Measurements from ENCODE around the gene MICAL3. TPM values are rescaled to one million over a fixed set of nuclear protein-coding genes. Genes with fewer than 3 reads are reported as not detected.
A peak's percentile ranks its signal among the peaks of the same experiment; 100 is the strongest.

Gene MICAL3
- total and polyA plus RNA-seq, 5 donors = 30.4 to 105 (median 72.5) TPM

GRCh38 chr22:17867160-17867785 is 157.1 kb downstream of the MICAL3 start:
- DNase-seq (peak; percentile 54 to 80 (median 79)), ATAC-seq (peak; percentile 42 to 61)
- WGBS = 41% methylated on average over 9 of the region's 9 CpGs
- peaks cover 2% of the 10 kb centered on the region for H3K4me1 ChIP-seq (ENCODE audit: control insufficient read depth, insufficient read depth, low read length)
- H3K9me3 ChIP-seq (ENCODE audit: control insufficient read depth, low read length) = no peaks in the 10 kb centered on the region
- H3K4me3 ChIP-seq (ENCODE audit: low read length) = no peak overlapping the region
- H3K27me3 ChIP-seq (ENCODE audit: control insufficient read depth, insufficient read depth) = no peaks in the 10 kb centered on the region
- intact Hi-C loops (cut with DNase I) = no loop called here
- no peak overlapping the region for H3K27ac ChIP-seq (ENCODE audit: low read length)

DNA sequence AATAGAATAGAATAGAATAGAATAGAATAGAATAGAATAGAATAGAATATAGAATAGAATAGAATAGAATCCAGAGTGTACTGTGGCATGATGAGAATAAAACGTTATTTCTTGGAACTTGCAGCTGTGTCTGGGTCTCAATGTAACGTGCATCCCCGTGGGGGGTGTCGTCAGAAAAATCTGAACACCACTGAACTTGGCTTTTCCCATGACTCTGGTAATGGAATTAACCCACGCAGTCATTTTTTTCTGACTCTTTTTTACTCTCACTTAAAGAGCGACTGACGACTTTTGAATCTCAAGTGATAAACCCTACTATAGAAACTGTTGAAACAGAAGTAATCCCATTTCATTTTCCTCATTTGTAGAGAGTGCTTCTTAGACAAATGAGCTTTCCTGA is 157.7 kb downstream of the MICAL3 start:
- DNase-seq (no peak), ATAC-seq (no peak)
- WGBS = 77% methylated on average over 7 of the region's 7 CpGs
- Histone ChIP-seq H3K4me1 (ENCODE audit: control insufficient read depth, insufficient read depth, low read length) (peaks cover 2% of the 10 kb centered on the region), H3K4me3 (ENCODE audit: low read length) (no peak overlapping the region), H3K9me3 (ENCODE audit: control insufficient read depth, low read length) (no peaks in the 10 kb centered on the region), H3K27ac (ENCODE audit: low read length) (no peak overlapping the region), H3K27me3 (ENCODE audit: control insufficient read depth, insufficient read depth) (no peaks in the 10 kb centered on the region)
- intact Hi-C loops (cut with DNase I) = no loop called here

- WGBS = 78% methylated on average over 5 of the region's 5 CpGs
- no peaks in the 10 kb centered on the region for H3K9me3 ChIP-seq (ENCODE audit: control insufficient read depth, low read length)
- no peaks in the 10 kb centered on the region for H3K27me3 ChIP-seq (ENCODE audit: control insufficient read depth, insufficient read depth)
- DNase-seq (peak in 1 of 3 donors; percentile 42), ATAC-seq (peak; percentile 25 to 41)
- H3K27ac ChIP-seq (ENCODE audit: low read length) = no peak overlapping the region
- intact Hi-C loops (cut with DNase I) = no loop called here
- H3K4me3 ChIP-seq (ENCODE audit: low read length) = no peak overlapping the region
- peaks cover 2% of the 10 kb centered on the region for H3K4me1 ChIP-seq (ENCODE audit: control insufficient read depth, insufficient read depth, low read length)
Observed at GRCh38 chr22:17866127-17866526, 158.2 kb downstream of the MICAL3 start.

- H3K27me3 ChIP-seq (ENCODE audit: control insufficient read depth, insufficient read depth) = no peaks in the 10 kb centered on the region
- intact Hi-C loops (cut with DNase I) = no loop called here
- 93% methylated on average over 23 of the region's 23 CpGs for WGBS
- DNase-seq = peak in 1 of 3 donors; percentile 45
- ATAC-seq = no peak
- H3K4me1 ChIP-seq (ENCODE audit: control insufficient read depth, insufficient read depth, low read length) = peaks cover 2% of the 10 kb centered on the region
- no peak overlapping the region for H3K4me3 ChIP-seq (ENCODE audit: low read length)
- H3K9me3 ChIP-seq (ENCODE audit: control insufficient read depth, low read length) = no peaks in the 10 kb centered on the region
- H3K27ac ChIP-seq (ENCODE audit: low read length) = no peak overlapping the region
Observed at GRCh38 chr22:17865183-17866055, 158.9 kb downstream of the MICAL3 start.

- Histone ChIP-seq H3K27me3 (ENCODE audit: control insufficient read depth, insufficient read depth) (no peaks in the 10 kb centered on the region), H3K4me3 (ENCODE audit: low read length) (no peak overlapping the region), H3K27ac (ENCODE audit: low read length) (no peak overlapping the region), H3K4me1 (ENCODE audit: control insufficient read depth, insufficient read depth, low read length) (peaks cover 2% of the 10 kb centered on the region), H3K9me3 (ENCODE audit: control insufficient read depth, low read length) (no peaks in the 10 kb centered on the region)
- 96% methylated on average over 27 of the region's 27 CpGs for WGBS
- DNase-seq (peak in 1 of 3 donors; percentile 29), ATAC-seq (no peak)
- intact Hi-C loops (cut with DNase I) = no loop called here
Observed at GRCh38 chr22:17864398-17865182, 159.8 kb downstream of the MICAL3 start.

DNA sequence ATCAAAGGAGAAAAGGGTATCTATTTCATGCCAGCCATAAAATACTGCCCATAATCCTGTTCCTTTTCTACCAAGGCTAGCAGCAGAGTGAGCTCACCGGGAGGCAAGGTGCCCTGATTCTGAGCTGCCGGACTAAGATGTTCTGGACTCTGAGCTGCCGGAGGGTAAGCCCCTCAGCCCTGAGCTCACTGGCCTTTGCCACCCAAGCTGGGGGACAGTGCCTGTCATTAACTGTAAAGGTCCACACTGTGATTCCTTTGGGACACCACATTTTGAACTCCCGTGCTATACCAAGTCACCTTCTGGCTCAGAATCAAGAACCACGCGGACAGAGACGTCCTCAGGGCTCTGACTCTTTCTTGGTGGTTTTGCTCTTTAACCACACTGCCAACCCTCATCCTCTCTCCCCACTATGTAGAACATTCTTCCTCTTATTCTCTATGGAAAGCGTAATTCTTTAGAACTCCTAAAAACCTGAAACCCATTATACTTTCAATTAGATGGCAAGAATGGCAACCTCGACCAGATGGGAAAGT is 161.6 kb downstream of the MICAL3 start:
- intact Hi-C loops (cut with DNase I) = no loop called here
- no peak for DNase-seq

GRCh38 chr22:17861909-17862308 is 162.5 kb downstream of the MICAL3 start:
- H3K4me3 ChIP-seq (ENCODE audit: low read length) = no peak overlapping the region
- intact Hi-C loops (cut with DNase I) = no loop called here
- no peaks in the 10 kb centered on the region for H3K27me3 ChIP-seq (ENCODE audit: control insufficient read depth, insufficient read depth)
- H3K27ac ChIP-seq (ENCODE audit: low read length) = no peak overlapping the region
- ATAC-seq (no peak), DNase-seq (peak in 1 of 3 donors; percentile 29)
- WGBS = 84% methylated on average over 5 of the region's 5 CpGs
- H3K9me3 ChIP-seq (ENCODE audit: control insufficient read depth, low read length) = no peaks in the 10 kb centered on the region
- no peaks in the 10 kb centered on the region for H3K4me1 ChIP-seq (ENCODE audit: control insufficient read depth, insufficient read depth, low read length)

More for the DNA sequence above, 161.6 kb downstream of the MICAL3 start:
- H3K27ac ChIP-seq (ENCODE audit: low read length) = no peak overlapping the region
- H3K9me3 ChIP-seq (ENCODE audit: control insufficient read depth, low read length) = no peaks in the 10 kb centered on the region
- no peak overlapping the region for H3K4me3 ChIP-seq (ENCODE audit: low read length)
- ATAC-seq = no peak
- no peaks in the 10 kb centered on the region for H3K27me3 ChIP-seq (ENCODE audit: control insufficient read depth, insufficient read depth)
- H3K4me1 ChIP-seq (ENCODE audit: control insufficient read depth, insufficient read depth, low read length) = peaks cover 2% of the 10 kb centered on the region
- WGBS = 87% methylated on average over 9 of the region's 9 CpGs

GRCh38 chr22:17860220-17860965 is 164.0 kb downstream of the MICAL3 start:
- no peaks in the 10 kb centered on the region for H3K4me1 ChIP-seq (ENCODE audit: control insufficient read depth, insufficient read depth, low read length)

GRCh38 chr22:17858033-17858432 is 166.3 kb downstream of the MICAL3 start:
- Histone ChIP-seq H3K9me3 (ENCODE audit: control insufficient read depth, low read length) (no peaks in the 10 kb centered on the region), H3K4me1 (ENCODE audit: control insufficient read depth, insufficient read depth, low read length) (peaks cover 3% of the 10 kb centered on the region), H3K27me3 (ENCODE audit: control insufficient read depth, insufficient read depth) (no peaks in the 10 kb centered on the region), H3K27ac (ENCODE audit: low read length) (no peak overlapping the region), H3K4me3 (ENCODE audit: low read length) (no peak overlapping the region)
- intact Hi-C loops (cut with DNase I) = no loop called here
- peak in 1 of 3 donors; percentile 30 for DNase-seq
- WGBS = 93% methylated on average over 11 of the region's 11 CpGs
- ATAC-seq = no peak

More at GRCh38 chr22:17860220-17860965, 164.0 kb downstream of the MICAL3 start:
- peak in 1 of 2 donors; percentile 42 for ATAC-seq
- DNase-seq = peak in 1 of 3 donors; percentile 56
- peak overlapping the region; percentile 26 for H3K27ac ChIP-seq (ENCODE audit: low read length)
- 74% methylated on average over 23 of the region's 23 CpGs for WGBS
- intact Hi-C loops (cut with DNase I) = no loop called here
- no peak overlapping the region for H3K4me3 ChIP-seq (ENCODE audit: low read length)
- no peaks in the 10 kb centered on the region for H3K9me3 ChIP-seq (ENCODE audit: control insufficient read depth, low read length)
- no peaks in the 10 kb centered on the region for H3K27me3 ChIP-seq (ENCODE audit: control insufficient read depth, insufficient read depth)

DNA sequence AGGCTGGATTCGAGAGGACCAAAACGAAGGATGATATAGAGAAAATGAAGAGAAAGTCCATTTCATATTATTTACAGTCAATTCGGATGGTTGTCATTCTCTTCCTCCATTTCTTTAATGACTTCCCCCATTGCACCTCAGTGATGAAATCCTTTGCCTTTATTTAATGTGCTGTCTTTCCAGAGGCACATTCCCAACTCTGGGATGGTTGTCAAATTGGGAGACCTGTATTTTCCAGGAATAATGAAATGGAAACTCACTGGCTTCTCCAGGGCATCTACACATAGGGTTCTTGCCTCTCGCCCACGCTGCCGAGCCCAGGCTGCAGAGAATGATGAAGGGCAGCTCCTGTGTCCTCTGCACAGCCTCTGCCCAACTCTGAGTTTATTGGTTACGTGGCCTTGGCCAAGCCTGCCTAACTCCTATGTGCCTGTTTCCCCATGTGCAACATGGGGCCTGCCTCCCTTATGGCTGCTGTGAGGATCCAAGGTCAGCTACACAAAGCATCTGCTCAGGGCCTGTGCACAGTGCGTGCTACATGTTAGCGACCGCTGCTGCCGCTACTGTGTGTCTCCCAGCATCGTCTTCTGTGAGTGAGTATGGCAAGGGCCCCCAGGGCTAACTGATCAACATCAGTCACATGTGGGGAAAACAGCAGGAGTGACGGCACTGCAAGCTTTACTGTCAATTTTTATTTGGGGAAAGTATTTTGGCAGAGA is 168.6 kb downstream of the MICAL3 start:
- Histone ChIP-seq H3K4me3 (ENCODE audit: low read length) (no peak overlapping the region), H3K27ac (ENCODE audit: low read length) (no peak overlapping the region), H3K27me3 (ENCODE audit: control insufficient read depth, insufficient read depth) (no peaks in the 10 kb centered on the region), H3K4me1 (ENCODE audit: control insufficient read depth, insufficient read depth, low read length) (peaks cover 3% of the 10 kb centered on the region), H3K9me3 (ENCODE audit: control insufficient read depth, low read length) (no peaks in the 10 kb centered on the region)
- ATAC-seq (no peak), DNase-seq (peak in 1 of 3 donors; percentile 36)
- WGBS = 92% methylated on average over 13 of the region's 13 CpGs
- intact Hi-C loops (cut with DNase I) = no loop called here

Data from right cardiac atrium (tissue), 5 donors.